Endothelial cell of umbilical vein (primary cell): ENCODE data around the gene MYBBP1A.
"Not testable (repeated sequence)": the region's sequence is repeated elsewhere in the genome, so short reads cannot be mapped to it uniquely, and the experiment has no call there.

Experiments used
- CTCF ChIP-seq, 2 donors: IDR thresholded peaks; 1 replicate in 1 of 2; 2 replicates in 1 of 2; pipeline ENCODE4 v1.5.1; 2011; ENCODE audit warnings: low read length in 2 of 2, mild to moderate bottlenecking in 2 of 2, moderate library complexity in 2 of 2, control low read depth in 1 of 2, inconsistent platforms in 1 of 2, low read depth in 1 of 2; ENCODE audit not compliant: insufficient read depth in 1 of 2; ENCODE audit errors: extremely low read depth in 1 of 2
- EZH2 ChIP-seq: IDR thresholded peaks from 2 replicates; pipeline ENCODE4 v1.6.1; 2012; ENCODE audit warnings: borderline replicate concordance, low read depth, mild to moderate bottlenecking, moderate library complexity, low read length, inconsistent platforms; ENCODE audit not compliant: severe bottlenecking
- POLR2A ChIP-seq: IDR thresholded peaks from 2 replicates; pipeline ENCODE4 v1.6.1; 2012; ENCODE audit warnings: low read depth, mild to moderate bottlenecking, control low read depth, low read length
- POLR2AphosphoS5 ChIP-seq: IDR thresholded peaks from 2 replicates; pipeline ENCODE4 v1.6.1; 2012; ENCODE audit warnings: low read depth, mild to moderate bottlenecking, control low read depth, low read length, moderate library complexity; ENCODE audit not compliant: insufficient read depth

GRCh38 chr17:4590042-4590441 lies 34.9 kb upstream of the MYBBP1A start:
- not testable (repeated sequence) for TF ChIP-seq CTCF (IDR thresholded peaks at IDR 0.05; ENCODE audit: extremely low read depth in 1 of 2, insufficient read depth in 1 of 2, low read depth in 1 of 2, low read length in 2 of 2); POLR2A; POLR2AphosphoS5; EZH2
